GM12878 (cell line): ENCODE data around the gene TMPRSS9.

Experiments
- ASH2L ChIP-seq: fragments of 300-600, 200-600 bp; sonication (generic); IDR thresholded peaks from 2 replicates; pipeline ENCODE4 v1.6.1; 2017; ENCODE audit warnings: low read depth, mild to moderate bottlenecking, borderline replicate concordance
- CTCF ChIP-seq, 3 experiments: IDR thresholded peaks in 2 of 3; conservative IDR thresholded peaks in 1 of 3; 2 replicates each; pipeline ENCODE4 v1.5.1; 2011; ENCODE audit warnings: low read depth in 3 of 3, low read length in 3 of 3, mild to moderate bottlenecking in 3 of 3, control low read depth in 2 of 3, moderate library complexity in 2 of 3, inconsistent platforms in 1 of 3, mixed read lengths in 1 of 3; ENCODE audit not compliant: control insufficient read depth in 2 of 3, insufficient read depth in 1 of 3; ENCODE audit errors: extremely low read depth in 1 of 3
- E4F1 ChIP-seq: fragments of 450-650 bp; IDR thresholded peaks from 2 replicates; pipeline ENCODE4 v1.6.1; 2018; ENCODE audit warnings: borderline replicate concordance, mild to moderate bottlenecking; ENCODE audit not compliant: partially characterized antibody
- EP300 ChIP-seq, 2 experiments: fragments of 150-350 bp in 1 of 2; IDR thresholded peaks; 2 replicates each; pipeline ENCODE4 v1.6.1; 2011 to 2012; ENCODE audit warnings: low read depth in 2 of 2, low read length in 2 of 2, borderline replicate concordance in 1 of 2, improper control_type of control experiment in 1 of 2, inconsistent platforms in 1 of 2; ENCODE audit not compliant: control insufficient read depth in 1 of 2
- FOXM1 ChIP-seq: IDR thresholded peaks from 2 replicates; pipeline ENCODE4 v1.6.1; 2012; ENCODE audit warnings: low read depth, mild to moderate bottlenecking, inconsistent platforms, low read length, moderate library complexity
- JUNB ChIP-seq: IDR thresholded peaks from 2 replicates; pipeline ENCODE4 v1.6.1; 2016; ENCODE audit warnings: antibody characterized with exemption, mild to moderate bottlenecking
- NFIC ChIP-seq: IDR thresholded peaks from 2 replicates; pipeline ENCODE4 v1.6.1; 2012; ENCODE audit warnings: low read depth, mild to moderate bottlenecking, inconsistent platforms, low read length, moderate library complexity
- PBX3 ChIP-seq: IDR thresholded peaks from 2 replicates; pipeline ENCODE4 v1.6.1; 2011; ENCODE audit warnings: mild to moderate bottlenecking, low read depth, low read length, moderate library complexity; ENCODE audit not compliant: insufficient replicate concordance
- SIN3A ChIP-seq: IDR thresholded peaks from 2 replicates; pipeline ENCODE4 v1.6.1; 2012; ENCODE audit warnings: low read depth, low read length, improper control_type of control experiment
- SMAD1 ChIP-seq: fragments of 450-650 bp; IDR thresholded peaks from 2 replicates; pipeline ENCODE4 v1.6.1; 2018; ENCODE audit warnings: mild to moderate bottlenecking, low read depth; ENCODE audit not compliant: partially characterized antibody
- TCF7 ChIP-seq: IDR thresholded peaks from 2 replicates; pipeline ENCODE4 v1.6.1; 2014; ENCODE audit warnings: antibody characterized with exemption, borderline replicate concordance
- YY1 ChIP-seq: IDR thresholded peaks from 2 replicates; pipeline ENCODE4 v1.6.1; 2011; ENCODE audit warnings: low read depth, mild to moderate bottlenecking, low read length

GRCh38 chr19:2359992-2360685, at the start of gene TMPRSS9:
- TF ChIP-seq CTCF (IDR thresholded peaks at IDR 0.05 in 2 of 3, conservative IDR thresholded peaks at IDR 0.05 in 1 of 3; ENCODE audit: control insufficient read depth in 2 of 3, extremely low read depth in 1 of 3, insufficient read depth in 1 of 3, low read depth in 3 of 3, low read length in 3 of 3), result no peak
- no peak for TF ChIP-seq PBX3
- TF ChIP-seq E4F1, result no peak
- TF ChIP-seq NFIC, result no peak
- TF ChIP-seq TCF7, result no peak
- TF ChIP-seq EP300 (IDR thresholded peaks at IDR 0.05; ENCODE audit: borderline replicate concordance in 1 of 2, control insufficient read depth in 1 of 2, low read depth in 2 of 2, low read length in 2 of 2), result no peak
- no peak for TF ChIP-seq ASH2L
- no peak for TF ChIP-seq YY1
- no peak for TF ChIP-seq FOXM1
- no peak for TF ChIP-seq SMAD1
- no peak for TF ChIP-seq SIN3A
- TF ChIP-seq JUNB, result no peak
